GM21825 (cell line): Measurements from ENCODE around the gene CLMP.

Experiments
- ATAC-seq: cut with Tn5 transposase; IDR thresholded peaks from one replicate; pipeline ENCODE4 v1.9.1; 2021; ENCODE audit warnings: mild to moderate bottlenecking, moderate library complexity; ENCODE audit not compliant: unreplicated experiment

The CLMP gene

DNA sequence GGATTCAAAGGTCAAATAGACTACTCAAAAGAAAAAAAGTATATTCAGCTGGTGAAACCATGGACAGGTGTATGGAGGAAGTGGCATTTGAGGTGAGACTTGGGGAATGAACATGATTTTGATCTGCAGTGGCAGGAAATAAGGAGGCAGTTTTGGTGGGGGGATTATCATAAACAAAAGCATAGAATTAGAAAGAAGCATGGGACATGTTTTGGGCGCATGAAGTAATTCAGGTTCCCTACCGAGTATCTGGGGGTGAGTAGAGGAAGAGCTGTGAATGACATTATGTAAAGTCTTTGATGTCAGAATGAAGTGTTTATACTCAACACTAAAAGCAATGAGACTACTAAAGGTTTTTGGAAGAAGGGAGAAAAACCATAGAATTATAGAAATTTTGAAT is 3.1 kb downstream of the CLMP start:
- ATAC-seq = no peak

GRCh38 chr11:123190518-123190917 is 4.5 kb downstream of the CLMP start:
- no peak for ATAC-seq

DNA sequence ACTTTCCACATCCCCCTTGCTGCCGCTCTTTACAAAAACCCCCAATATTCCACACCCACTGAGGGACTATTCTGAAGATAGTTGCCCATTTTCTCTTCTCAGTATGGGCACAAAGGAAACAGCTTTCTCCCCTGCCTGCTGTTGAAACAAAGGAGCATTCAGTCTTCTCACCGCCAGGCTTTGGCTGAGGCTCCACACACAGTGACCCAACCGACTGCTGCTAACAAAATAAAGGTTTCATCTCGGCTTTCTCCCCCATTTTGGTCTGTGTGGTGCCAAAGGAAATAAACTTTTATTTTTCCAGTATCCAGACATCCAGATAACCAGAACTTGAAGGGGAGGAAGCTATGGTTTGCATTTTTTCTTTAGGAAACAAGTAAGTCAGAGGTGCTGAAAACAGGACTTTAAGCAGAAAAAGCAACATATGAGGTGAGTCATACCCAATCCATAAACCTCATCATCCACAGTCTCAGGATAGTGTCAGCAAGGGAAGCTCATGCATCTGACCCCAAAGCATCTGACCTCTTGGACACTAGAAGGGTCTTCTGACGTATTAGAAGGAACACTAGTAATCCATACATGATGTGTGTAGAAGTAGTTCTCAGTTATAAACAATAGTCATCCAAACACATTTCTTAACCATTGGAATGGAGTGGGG is 6.4 kb downstream of the CLMP start:
- no peak for ATAC-seq

- ATAC-seq = no peak
Measured at GRCh38 chr11:123187665-123188507, 7.2 kb downstream of the CLMP start.

GRCh38 chr11:123187248-123187647 is 7.8 kb downstream of the CLMP start:
- ATAC-seq = no peak

DNA sequence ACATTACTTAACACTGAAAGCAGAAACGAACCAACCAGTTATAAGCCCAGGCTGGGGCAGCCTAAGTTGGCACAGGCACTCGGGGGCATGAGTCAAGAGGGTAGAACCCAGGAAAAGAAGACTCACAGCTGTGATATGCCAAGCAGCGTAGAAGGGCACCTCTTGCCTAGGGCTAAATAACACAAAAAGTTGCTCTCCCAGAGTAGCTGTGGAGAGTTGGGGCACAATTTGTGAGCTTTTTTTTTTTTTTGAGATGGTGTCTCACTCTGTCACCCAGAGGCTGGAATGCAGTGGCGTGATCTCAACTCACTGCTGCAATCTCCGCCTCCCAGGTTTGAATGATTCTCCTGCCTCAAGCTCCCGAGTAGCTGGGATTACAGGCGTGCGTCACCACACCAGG is 8.8 kb downstream of the CLMP start:
- no peak for ATAC-seq

GRCh38 chr11:123185326-123185725 is 9.7 kb downstream of the CLMP start:
- no peak for ATAC-seq

GRCh38 chr11:123184531-123184930 is 10.5 kb downstream of the CLMP start:
- ATAC-seq = no peak

GRCh38 chr11:123183391-123184099 is 11.5 kb downstream of the CLMP start:
- ATAC-seq = peak; percentile 52

DNA sequence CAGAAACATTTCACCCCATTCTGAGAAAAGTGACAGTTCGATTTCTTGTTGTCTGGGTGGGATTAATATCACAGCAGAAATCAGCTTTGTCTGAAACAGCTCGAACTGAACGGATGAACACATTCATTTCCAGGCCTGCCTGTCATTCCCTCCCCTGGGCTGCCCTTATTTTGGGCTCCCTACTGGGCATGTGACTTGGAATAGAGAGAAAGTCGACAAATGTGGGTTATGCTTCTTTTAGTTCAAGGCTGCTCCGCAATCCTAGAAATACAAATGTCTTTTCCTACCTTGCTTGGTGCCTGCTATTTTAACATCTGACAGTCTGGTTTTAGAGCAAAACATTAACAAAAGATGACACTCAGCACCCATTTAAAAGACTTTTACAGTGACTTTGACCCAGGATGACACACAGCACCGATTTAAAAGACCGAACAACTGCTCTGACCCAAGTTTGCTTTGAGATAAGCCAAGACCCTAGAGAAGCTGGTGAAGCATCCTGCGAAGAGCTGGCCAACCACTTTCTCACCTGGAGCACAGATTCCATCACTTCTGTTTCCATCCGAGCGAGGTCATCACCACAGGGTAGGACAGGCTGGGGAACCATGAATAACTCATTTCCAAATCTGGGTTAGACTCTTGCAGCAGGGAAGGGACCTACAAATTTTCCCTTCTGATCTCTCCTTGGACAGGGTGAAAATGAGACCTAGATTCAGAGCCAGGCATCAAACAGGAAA is 13.1 kb downstream of the CLMP start:
- no peak for ATAC-seq

GRCh38 chr11:123181075-123181474 is 14.0 kb downstream of the CLMP start:
- ATAC-seq = no peak

DNA sequence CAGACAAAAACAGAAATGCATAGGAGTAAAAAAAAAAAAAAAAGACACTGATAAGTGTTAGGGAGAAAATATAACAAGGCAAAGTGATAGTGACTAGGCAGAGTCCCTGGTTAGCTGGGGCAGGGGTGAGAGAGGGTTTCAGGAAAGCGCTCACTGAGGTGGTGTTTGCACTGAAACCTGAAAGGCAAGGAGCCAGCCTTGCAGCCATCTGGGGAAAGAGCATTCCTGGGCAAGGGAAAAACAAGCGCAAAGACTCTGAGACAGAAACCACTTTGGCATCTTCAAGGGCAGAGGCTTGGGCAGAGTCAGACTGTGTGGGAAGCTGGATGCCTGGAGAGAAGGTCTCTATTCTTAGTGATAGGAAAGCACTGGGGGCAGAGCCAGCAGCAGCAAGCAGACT is 14.5 kb downstream of the CLMP start:
- no peak for ATAC-seq

GRCh38 chr11:123180166-123180565 is 14.9 kb downstream of the CLMP start:
- no peak for ATAC-seq

DNA sequence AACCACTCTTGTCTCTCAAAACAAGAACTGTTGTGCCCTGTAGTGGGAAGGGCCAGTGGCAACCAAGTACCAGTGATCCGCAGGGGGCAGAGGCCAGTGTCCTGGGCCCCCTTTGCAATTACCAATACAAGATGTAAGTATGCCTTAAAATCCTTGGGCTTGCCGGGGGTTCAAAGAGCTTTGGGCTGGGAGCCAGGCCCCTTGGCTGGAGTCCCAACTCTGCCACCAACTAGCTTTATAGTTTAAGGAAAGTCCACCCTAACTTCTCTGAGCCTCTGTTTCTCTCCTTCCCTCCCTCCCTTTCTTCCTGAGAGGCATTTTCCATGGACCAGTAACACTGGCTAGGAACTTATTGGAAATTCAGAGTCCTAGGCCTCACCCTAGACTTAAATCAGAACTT is 15.5 kb downstream of the CLMP start:
- no peak for ATAC-seq

- no peak for ATAC-seq
Measured at GRCh38 chr11:123178186-123178585, 16.9 kb downstream of the CLMP start.

DNA sequence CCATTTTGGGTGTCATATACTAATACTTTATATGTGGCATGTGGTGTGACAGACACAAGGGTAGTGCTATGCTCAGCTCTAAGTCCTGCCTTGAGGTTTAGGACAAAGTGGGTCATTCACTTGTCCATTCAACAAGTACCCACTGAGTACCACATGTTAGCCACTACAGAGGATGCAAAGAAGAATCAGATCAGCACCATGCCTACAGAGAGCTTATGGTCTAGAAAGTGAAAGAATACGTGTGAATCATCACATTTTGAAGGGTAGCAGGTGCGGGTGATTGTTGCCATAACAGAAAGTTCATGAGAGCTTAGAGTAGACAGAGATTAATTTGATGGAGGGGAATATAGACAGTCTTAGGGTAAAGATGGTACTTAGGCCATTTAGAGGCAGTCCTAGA is 18.3 kb downstream of the CLMP start:
- no peak for ATAC-seq

DNA sequence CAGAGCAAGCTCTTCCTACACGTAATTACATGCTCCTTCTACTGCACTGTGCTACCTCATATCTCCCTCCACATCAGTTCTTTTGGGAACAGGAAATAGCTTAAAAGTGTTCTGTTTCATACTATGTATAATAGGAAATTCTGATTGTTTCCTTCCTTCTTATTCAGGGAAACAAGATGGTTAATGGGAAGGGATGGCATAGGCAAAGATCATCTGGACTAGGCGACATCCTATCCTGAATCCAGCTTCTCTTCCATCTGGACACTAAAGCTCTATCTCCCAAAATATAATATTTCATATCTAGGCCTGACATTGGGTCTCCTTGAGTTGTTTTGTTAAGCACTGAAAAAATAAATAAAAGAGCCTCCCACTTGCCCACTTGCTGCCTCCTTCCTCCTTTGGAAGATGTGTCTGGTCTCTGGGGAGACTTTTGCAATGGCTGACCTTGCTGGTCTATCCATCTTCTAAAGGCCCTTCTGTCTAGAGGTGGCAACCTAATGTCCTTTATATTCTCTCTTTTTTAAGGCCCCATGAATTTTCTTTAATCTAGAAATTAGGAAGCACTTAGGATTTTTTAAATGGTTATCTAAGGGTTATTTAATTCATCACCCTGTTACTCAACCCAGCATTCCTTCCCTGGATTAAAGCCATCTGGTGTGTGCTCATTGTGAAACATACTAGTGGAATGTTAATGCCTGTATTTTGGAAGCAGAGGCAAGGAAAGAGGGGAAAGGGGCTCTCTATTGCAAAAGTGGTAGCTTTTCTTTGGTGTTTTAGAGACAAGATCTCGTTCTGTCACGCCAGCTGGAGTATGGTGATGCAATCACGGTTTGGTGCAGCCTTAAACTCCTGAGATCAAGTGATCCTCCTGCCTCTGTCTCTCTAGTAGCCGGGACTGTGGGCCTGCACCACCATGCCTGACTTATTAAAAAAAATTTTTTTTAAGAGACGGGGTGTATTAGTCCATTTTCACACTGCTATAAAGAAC is 20.6 kb downstream of the CLMP start:
- ATAC-seq = no peak

GRCh38 chr11:123173856-123174186 is 21.2 kb downstream of the CLMP start:
- ATAC-seq = no peak

DNA sequence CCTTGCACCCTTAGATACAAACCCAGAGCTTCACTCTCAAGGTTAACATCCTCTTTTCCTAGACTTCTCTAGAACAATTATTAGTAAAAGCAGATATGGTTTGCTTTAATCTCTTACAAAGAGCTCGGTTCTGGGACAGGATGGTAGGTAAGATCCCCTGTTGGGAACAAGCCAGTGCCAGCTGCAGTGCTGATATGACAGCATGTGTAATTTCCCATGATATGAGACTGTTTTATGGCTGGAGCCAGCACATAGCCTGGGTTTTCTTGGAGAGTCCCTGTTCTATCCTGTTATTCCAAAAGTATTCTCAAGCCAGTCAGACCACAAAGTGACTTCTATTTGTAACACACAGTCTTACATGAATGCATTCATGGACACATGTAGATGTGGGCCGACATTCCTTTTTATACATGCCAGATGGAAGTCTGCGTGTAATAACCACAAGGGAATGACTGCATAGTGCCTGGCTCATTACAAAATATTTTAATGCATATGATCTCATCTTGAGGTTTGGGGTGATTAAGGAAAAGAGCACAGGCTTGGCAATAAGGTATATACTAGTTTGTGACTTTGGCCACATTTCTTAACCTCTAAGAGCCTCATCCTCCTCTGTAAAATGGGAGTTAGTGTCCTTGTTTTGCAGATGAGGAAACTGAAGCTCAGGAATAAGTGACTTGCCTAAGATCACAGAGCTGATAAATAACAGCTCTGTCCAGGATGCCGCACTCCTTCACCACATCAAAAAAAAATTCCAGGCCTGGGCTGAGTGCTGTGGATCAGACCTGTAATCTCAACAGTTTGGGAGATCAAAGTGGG is 21.8 kb downstream of the CLMP start:
- ATAC-seq = no peak
